Measurements from ENCODE around the gene PIGBOS1. TPM values are rescaled to one million over a fixed set of nuclear protein-coding genes. Genes with fewer than 3 reads are reported as not detected.
A peak's percentile ranks its signal among the peaks of the same experiment; 100 is the strongest.

Gene PIGBOS1
- total RNA-seq, 1 experiment from 2014 or later = 13.0 TPM

- TF ChIP-seq, protein P1, sequence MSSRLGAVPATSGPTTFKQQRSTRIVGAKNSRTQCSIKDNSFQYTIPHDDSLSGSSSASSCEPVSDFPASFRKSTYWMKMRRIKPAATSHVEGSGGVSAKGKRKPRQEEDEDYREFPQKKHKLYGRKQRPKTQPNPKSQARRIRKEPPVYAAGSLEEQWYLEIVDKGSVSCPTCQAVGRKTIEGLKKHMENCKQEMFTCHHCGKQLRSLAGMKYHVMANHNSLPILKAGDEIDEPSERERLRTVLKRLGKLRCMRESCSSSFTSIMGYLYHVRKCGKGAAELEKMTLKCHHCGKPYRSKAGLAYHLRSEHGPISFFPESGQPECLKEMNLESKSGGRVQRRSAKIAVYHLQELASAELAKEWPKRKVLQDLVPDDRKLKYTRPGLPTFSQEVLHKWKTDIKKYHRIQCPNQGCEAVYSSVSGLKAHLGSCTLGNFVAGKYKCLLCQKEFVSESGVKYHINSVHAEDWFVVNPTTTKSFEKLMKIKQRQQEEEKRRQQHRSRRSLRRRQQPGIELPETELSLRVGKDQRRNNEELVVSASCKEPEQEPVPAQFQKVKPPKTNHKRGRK (CRISPR knock-in tag; IDR thresholded peaks at IDR 0.05; ENCODE audit: borderline replicate concordance) = no peak
- TF ChIP-seq, protein P2, sequence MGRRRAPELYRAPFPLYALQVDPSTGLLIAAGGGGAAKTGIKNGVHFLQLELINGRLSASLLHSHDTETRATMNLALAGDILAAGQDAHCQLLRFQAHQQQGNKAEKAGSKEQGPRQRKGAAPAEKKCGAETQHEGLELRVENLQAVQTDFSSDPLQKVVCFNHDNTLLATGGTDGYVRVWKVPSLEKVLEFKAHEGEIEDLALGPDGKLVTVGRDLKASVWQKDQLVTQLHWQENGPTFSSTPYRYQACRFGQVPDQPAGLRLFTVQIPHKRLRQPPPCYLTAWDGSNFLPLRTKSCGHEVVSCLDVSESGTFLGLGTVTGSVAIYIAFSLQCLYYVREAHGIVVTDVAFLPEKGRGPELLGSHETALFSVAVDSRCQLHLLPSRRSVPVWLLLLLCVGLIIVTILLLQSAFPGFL (CRISPR knock-in tag; IDR thresholded peaks at IDR 0.05; ENCODE audit: borderline replicate concordance) = no peak
- TF ChIP-seq, protein P3, sequence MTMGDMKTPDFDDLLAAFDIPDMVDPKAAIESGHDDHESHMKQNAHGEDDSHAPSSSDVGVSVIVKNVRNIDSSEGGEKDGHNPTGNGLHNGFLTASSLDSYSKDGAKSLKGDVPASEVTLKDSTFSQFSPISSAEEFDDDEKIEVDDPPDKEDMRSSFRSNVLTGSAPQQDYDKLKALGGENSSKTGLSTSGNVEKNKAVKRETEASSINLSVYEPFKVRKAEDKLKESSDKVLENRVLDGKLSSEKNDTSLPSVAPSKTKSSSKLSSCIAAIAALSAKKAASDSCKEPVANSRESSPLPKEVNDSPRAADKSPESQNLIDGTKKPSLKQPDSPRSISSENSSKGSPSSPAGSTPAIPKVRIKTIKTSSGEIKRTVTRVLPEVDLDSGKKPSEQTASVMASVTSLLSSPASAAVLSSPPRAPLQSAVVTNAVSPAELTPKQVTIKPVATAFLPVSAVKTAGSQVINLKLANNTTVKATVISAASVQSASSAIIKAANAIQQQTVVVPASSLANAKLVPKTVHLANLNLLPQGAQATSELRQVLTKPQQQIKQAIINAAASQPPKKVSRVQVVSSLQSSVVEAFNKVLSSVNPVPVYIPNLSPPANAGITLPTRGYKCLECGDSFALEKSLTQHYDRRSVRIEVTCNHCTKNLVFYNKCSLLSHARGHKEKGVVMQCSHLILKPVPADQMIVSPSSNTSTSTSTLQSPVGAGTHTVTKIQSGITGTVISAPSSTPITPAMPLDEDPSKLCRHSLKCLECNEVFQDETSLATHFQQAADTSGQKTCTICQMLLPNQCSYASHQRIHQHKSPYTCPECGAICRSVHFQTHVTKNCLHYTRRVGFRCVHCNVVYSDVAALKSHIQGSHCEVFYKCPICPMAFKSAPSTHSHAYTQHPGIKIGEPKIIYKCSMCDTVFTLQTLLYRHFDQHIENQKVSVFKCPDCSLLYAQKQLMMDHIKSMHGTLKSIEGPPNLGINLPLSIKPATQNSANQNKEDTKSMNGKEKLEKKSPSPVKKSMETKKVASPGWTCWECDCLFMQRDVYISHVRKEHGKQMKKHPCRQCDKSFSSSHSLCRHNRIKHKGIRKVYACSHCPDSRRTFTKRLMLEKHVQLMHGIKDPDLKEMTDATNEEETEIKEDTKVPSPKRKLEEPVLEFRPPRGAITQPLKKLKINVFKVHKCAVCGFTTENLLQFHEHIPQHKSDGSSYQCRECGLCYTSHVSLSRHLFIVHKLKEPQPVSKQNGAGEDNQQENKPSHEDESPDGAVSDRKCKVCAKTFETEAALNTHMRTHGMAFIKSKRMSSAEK (CRISPR knock-in tag; IDR thresholded peaks at IDR 0.05; ENCODE audit: borderline replicate concordance) = no peak
- TF ChIP-seq, protein P4, sequence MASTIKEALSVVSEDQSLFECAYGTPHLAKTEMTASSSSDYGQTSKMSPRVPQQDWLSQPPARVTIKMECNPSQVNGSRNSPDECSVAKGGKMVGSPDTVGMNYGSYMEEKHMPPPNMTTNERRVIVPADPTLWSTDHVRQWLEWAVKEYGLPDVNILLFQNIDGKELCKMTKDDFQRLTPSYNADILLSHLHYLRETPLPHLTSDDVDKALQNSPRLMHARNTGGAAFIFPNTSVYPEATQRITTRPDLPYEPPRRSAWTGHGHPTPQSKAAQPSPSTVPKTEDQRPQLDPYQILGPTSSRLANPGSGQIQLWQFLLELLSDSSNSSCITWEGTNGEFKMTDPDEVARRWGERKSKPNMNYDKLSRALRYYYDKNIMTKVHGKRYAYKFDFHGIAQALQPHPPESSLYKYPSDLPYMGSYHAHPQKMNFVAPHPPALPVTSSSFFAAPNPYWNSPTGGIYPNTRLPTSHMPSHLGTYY (CRISPR knock-in tag; IDR thresholded peaks at IDR 0.05) = no peak
- TF ChIP-seq USF2 (CRISPR knock-in tag; IDR thresholded peaks at IDR 0.05) (no peak), CDX4 (CRISPR knock-in tag; IDR thresholded peaks at IDR 0.05; ENCODE audit: borderline replicate concordance) (no peak), PRRX2 (CRISPR knock-in tag; IDR thresholded peaks at IDR 0.05) (no peak), SMAD3 (CRISPR knock-in tag; IDR thresholded peaks at IDR 0.05; ENCODE audit: borderline replicate concordance) (no peak), NFE2L1 (CRISPR knock-in tag; IDR thresholded peaks at IDR 0.05) (no peak)
Observed at GRCh38 chr15:55344206-55344605, 25.3 kb upstream of the PIGBOS1 start (continued).

- peaks cover 27% of the 10 kb centered on the region for H3K4me1 Mint-ChIP-seq
- H3K4me3 Mint-ChIP-seq = no peak overlapping the region
- 0 out of 2 replicates have a peak overlapping the region, but pooled peaks have one; percentile 53 for H3K27ac Mint-ChIP-seq
- no peak for DNase-seq (ENCODE audit: low spot score)
- no peak for ATAC-seq
- POLR2A ChIA-PET = interaction anchor here (0.9 kb wide), 1 partner anchor 24 kb away, joined by 3 read pairs; the partner anchor contains the start of genes PIGB and PIGBOS1
- H3K36me3 Mint-ChIP-seq = no peaks in the 10 kb centered on the region
- no peaks in the 10 kb centered on the region for H3K27me3 Mint-ChIP-seq (ENCODE audit: low read depth)
- TF ChIP-seq, protein P1 (CRISPR knock-in tag; IDR thresholded peaks at IDR 0.05; ENCODE audit: borderline replicate concordance) = no peak
- TF ChIP-seq ZNF416 (CRISPR knock-in tag; IDR thresholded peaks at IDR 0.05) = no peak
- no peak for TF ChIP-seq FOXP1 (CRISPR knock-in tag; IDR thresholded peaks at IDR 0.05; ENCODE audit: borderline replicate concordance)
- no peak for TF ChIP-seq ZNF671 (CRISPR knock-in tag; IDR thresholded peaks at IDR 0.05)
- TF ChIP-seq E2F5 (CRISPR knock-in tag; IDR thresholded peaks at IDR 0.05) = no peak
- no peak for TF ChIP-seq PRRX2 (CRISPR knock-in tag; IDR thresholded peaks at IDR 0.05)
- H3K9me3 Mint-ChIP-seq = no peaks in the 10 kb centered on the region
- CTCF ChIA-PET = interaction anchor here (1.3 kb wide), 1 partner anchor 65 kb away, joined by 3 read pairs; the partner anchor contains the start of genes CCPG1 and PIERCE2
Observed at GRCh38 chr15:55343168-55343567, 24.2 kb upstream of the PIGBOS1 start.
